Measurements from ENCODE around the gene DSCAM. TPM values are rescaled to one million over a fixed set of nuclear protein-coding genes. Genes with fewer than 3 reads are reported as not detected.

Gene DSCAM
- total RNA-seq, 1 experiment from 2014 or later = 0.03 TPM

DNA sequence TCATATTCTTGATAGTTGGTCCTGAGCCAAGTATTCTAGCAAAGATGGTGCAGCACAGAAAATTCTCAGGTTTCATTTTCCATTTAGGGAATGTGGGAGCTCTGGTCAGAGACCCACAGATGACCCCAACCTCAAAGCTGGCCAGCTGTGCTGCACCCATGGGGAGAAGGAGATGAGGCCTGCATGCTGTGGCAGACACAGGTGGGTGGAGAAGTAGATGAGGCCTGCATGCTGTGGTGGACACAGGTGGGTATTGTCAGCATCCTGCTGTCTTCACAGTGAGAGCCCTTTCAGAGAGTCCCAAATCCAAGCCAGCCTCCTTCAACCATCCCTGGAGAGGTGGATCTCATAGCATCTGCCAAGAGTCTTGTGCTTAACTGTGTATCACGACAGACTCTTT is 77.7 kb downstream of the DSCAM start:
- DNase-seq (ENCODE audit: low read depth) = no peak

DNA sequence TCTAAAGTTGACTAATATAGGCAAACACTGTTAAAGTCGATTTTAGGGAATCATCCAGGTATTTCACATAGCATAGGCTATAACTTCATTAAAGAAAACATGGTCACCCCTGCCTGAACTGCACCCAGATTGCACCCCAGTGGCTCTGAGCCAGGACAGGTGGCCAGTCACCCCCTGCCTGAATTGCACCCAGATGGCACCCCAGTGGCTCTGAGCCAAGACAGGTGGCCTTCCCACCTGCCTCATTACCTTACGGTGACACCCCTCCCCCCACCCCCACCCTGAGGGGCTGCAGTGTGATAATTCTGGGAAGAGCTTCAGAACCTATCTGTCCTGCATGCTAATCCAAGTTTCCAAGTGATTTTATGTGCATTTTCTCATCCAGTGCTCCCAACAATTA is 78.9 kb downstream of the DSCAM start:
- no peak for DNase-seq (ENCODE audit: low read depth)

DNA sequence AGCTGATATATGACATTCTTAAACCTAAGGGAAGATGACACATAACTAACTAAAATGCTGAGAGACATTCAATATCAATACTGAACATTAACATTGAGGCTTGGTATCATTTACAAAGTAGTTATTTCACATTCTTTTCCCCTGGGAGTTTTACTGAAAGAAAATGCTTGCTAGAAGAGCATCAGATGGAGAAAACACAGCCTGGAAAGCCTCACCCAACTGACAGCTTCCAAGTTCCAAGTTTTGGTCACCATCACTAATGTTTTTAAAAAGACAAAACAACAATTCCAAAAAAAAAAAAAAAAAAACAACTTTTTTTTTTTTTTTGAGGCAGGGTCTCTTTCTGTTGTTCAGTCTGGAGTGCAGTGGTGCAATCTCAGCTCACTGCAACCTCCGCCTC is 80.6 kb downstream of the DSCAM start:
- no peak for DNase-seq (ENCODE audit: low read depth)

DNA sequence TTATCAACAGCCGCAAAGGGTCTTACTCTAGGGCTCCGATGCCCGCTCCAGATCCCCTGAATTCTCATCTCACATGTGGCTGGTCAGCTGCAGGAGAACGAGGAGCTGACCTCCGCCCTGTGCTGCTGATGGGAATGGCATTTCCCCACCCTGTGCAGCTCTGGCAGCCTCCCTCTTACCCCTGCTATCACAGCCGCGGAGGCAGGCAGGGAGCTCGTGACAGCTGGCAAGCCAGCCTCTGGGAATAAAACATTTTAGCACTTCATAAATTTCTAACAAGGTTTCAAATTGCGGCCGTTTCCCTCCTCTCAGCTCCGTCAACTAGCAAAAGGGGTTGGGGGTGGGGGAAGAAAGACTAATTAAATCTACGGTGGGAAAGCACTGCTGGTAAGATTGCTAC is 81.1 kb downstream of the DSCAM start:
- DNase-seq (ENCODE audit: low read depth) = no peak

DNA sequence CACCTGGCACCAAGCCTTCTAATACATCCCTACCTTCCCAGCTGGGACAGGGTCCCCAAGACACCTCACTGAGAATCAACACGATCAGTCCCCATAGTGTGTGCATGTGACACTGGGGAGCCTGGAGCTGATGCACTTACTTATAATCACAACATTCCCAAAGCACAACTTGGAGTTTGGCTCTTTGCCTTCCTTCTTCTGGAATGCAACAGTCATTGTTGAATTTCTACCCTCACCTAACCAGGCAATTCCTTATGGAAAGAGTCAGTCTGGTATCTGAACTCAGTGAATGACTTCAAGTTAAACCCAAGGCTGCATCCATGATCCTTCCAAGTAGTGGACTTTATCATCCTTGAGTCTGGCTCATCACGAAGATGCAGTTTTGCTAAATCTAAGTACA is 86.1 kb downstream of the DSCAM start:
- no peak for DNase-seq (ENCODE audit: low read depth)

DNA sequence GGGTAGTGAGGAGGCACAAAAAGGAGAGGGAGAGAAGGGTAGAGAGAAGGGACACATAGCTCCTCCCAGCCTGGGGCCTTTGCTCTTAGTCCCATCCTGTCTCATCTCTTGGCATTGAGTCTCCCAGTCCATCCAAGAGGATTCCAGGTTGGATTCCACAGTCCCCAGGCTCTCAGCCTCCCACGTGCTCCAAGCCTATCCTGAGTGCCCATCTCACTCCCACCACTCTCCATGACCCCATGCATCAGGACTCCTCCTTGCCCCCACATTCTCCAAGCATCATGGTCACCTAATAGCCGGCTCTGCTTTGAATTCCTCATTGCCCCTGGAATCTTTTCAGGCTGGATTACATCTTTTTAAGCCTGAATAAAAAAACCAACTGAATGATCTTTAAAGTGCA is 87.9 kb downstream of the DSCAM start:
- DNase-seq (ENCODE audit: low read depth) = no peak

DNA sequence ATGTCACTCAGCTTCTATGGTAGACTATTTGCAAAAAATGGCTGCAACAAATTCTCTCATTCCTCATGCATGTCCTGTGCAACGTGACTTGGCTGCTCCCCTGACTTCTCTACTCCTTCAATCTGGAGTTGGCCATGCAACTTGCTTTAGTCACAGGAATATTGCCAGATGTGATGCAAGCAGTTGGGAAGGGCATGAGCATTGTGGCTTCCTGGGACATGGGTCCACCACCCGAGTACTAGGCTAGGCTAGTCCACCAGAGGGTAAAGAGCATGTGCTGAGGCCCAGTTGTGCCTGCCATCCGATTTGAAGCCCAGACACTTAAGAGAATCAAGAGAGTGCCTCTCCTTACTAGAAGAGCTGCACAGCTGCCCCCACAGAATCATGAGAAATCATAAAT is 89.6 kb downstream of the DSCAM start:
- DNase-seq (ENCODE audit: low read depth) = no peak

DNA sequence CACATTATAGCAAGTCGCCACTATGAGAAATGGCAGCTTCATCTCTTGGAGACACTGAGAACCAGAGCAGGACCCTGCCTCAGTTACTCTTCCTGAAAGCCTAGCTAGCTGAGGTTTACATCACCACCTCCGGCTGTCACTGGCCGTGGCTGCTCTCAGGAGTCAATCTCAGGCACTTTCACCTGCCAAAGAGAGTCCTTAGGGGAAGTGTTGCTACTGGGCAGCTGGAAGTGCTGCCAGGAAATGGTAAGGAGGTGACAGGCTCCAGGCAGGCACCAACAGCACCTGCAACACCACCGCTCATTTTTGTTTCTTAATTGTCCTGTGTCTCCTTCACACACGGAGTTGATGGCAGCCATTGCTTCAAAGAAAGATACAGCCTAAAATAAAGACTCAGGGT is 92.5 kb downstream of the DSCAM start:
- no peak for DNase-seq (ENCODE audit: low read depth)

DNA sequence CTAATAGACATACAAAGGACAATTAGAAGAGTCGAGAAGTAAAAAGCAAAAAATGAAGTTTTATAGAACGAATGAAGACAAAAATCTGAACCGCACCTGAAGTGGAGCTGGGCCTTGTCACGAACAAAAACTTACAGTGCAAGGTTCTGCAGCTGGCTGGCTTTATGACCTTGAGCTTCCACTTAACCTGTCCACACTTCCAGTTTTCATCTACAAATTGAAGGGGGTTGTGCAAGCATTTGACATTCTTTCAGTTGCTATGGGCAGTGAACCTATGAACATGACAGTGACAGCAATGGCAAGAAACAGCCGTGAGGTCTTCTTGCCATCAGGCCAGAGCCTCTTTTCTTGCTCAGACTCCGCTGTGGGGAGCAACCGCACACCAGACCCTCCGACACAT is 93.2 kb downstream of the DSCAM start:
- no peak for DNase-seq (ENCODE audit: low read depth)

DNA sequence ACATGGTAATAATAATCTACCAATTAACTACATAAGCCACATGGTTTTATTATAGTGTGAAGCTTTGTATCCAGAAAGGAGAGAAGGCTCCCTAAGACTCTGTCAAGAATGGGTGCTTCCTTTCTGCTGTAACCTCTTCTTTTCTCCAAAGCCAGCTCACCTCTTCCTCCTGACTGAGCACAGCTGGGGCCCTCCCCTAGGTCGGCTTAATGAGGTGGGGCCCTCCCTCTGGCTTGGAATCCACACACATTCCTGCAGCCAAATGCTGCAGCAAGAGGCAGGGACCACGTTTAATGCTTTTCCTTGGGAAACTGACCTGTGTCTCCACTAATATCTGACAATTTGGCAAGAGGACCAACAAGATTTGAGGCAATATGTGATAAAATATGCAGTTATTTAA is 94.8 kb downstream of the DSCAM start:
- DNase-seq (ENCODE audit: low read depth) = no peak

DNA sequence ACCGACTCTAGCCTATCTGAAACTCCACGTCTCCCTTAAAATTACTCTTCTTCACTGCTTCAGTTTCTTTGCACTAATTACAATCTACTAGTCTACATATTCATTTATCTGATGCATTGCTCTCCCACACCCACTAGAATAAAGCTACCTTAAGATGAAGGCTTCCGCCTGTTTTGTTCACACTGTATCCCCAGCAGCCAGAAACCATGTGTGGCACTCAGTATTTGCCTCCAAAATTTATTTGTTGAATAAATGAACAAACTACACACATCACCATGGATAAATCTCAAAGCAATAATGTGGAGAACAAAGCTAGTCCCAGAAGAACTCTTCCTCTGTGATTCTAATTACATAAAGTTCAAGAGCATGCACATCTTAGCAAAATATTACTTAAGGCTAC is 95.7 kb downstream of the DSCAM start:
- no peak for DNase-seq (ENCODE audit: low read depth)

DNA sequence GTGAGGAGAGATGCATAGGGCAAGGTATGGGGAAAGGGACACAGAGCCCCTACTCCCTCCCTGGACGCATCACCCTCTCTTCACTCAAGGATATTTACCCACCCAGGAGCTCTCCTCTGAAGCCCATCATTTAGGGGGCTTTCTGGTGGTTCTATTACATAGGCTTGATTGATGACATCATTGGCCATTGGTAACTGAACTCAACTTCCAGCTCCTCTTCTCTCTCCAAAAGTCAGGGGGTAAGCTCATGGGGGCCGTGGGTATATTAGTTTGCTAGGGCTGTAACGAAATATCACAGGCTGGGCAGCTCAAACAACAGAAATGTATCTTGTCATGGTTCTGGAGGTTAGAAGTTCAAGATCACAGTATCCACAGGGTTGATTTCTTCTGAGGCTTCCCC is 110.8 kb downstream of the DSCAM start:
- DNase-seq (ENCODE audit: low read depth) = no peak

DNA sequence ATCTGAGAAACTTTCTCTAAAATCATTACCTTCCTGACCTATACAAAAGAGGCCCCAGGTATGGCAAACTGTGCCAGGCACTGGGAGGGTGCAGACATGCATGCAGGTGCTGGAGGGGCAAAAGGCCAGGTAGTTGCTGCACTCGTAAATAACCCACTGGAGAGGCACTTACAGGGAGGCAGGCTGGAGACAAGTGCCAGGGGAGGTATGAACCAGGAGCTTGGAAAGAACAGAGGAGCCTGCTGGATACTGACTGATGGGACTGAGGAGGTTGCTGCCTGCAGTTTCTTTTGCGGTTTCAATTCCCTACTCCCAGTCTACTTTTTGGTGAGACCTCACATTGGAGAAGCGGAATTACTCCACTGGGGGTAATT is 113.9 kb downstream of the DSCAM start:
- DNase-seq (ENCODE audit: low read depth) = no peak

DNA sequence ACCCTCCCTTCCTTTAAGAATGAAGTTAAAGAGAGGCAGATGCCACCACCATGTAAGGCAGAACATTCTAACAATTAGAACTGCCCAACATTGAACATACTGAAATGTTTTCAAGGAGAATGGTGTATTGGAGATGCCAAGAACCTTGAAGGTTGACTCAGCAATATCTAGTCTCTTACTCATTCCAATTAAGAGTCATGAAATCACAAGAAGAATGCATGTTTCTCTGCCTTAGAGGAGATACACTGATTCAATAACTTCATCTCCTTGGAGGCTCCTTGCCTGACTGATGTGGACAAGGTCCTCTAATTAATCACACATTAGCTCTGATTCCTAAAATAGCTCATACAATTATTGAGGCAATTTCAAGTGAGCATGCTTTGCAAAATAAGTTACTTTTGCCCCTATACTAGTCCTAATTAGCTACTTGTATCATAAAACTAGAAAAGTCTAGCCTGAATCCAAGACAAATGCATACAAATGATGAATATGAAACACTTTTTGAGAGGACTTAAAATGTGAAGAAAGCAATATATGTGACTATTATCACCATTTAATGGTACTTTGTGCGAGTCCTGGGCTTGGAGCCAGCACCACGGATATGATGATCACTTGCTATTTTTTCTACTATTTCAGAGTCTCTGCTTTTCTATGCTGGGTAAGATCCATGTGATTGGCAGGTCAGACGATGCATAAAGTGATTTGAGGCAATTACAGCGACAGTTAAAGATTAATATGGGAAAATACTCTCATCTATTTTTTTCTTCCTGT is 114.5 kb downstream of the DSCAM start:
- no peak for DNase-seq (ENCODE audit: low read depth)

DNA sequence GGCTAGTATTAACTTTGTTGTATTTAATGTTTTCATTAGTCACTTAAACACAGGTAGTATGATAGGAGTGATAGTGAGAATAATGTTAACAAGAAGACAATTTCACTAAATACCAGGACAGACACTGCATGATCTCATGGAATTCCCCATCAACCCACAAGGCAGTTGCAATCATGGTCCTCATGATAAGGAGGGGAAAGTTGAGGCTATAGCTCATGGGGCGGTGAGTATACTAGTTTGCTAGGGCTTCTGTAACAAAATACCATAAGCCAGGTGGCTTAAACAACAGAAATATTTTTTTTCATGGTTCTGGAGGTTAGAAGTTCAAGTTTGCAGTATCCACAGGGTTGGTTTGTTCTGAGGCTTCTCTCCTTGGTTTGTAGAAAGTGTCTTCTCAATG is 115.8 kb downstream of the DSCAM start:
- no peak for DNase-seq (ENCODE audit: low read depth)

DNA sequence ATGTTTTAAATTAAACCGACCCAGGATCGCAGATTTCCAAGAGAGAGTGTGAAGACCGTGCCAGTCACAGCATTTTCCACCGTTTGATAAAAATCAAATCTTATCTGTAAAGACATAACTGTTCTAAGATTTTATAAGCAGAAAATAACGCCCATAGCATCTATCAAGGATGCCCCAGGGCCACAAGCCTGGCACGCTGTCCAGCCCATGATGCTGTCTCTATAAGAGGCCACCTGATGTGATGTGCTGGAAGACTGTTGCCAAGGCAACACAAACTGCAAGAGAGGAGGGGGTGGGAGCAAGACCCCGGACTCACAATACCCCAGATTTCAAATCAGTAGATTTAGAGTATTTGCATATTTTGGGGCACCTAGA is 116.5 kb downstream of the DSCAM start:
- no peak for DNase-seq (ENCODE audit: low read depth)

DNA sequence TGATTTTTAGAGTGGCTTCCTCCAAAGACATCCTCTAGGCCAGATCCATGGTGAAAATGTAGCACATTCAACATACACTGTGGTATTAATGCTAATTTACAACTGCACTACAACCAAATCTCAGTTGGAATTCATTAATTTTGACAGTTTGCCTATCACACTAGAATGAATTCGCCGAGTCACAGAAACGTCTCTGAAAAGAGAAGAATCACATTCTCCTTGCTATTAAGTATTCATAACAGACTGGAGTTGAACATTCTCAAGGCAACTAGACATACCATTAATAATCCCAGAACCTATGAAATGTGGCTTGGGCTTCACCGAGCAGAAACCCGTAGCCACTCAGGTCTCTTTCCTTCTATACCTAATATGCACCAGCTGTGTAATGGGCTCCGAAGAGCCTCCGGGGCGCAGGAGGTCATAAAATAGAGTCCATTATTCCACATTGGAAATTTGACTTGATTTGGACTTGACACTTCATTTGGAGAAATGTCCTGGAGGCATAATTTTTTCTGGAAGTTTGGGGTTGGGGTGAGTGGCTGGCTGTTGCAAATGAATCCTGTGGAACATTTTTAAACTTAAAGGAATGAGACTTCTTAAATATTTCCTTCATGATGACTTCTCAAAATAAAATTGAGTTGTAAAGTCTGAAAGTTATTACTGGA is 117.1 kb downstream of the DSCAM start:
- DNase-seq (ENCODE audit: low read depth) = no peak

DNA sequence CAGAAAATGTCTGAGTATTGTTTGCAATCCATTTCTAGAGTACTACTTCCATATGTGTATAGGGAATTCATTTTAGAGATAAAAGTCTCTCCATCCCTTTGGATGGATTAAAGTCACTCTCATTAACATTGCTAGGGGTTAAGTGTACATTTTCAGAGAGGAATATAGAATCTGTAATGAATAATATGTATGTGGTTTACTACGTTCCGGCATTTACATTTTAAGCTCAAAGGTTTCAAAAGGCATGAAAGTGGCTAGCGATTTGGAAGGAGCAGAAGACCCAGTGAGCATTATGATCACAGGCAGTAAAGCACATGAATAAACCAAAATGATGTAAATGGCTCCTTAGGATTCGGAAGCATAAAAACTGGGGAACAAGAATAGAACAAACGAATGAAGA is 123.0 kb downstream of the DSCAM start:
- DNase-seq (ENCODE audit: low read depth) = no peak

DNA sequence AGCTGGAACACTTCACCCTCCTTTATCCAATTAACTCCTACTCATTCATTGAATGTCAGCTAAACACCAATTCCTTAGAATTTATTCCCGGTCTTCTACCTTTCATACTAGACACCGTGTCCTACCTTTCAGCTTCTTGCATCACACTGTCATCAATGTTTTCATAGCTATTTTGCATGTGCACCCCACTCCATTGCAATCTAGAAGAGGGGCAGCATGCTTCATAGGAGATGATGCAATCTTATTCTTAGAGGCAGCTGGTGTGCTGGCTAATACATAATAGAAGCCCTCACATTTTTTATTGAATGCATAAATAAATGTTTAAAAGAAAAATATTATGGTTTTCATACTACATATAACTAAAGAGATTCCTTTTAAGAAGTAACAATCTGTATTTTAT is 123.6 kb downstream of the DSCAM start:
- DNase-seq (ENCODE audit: low read depth) = no peak

DNA sequence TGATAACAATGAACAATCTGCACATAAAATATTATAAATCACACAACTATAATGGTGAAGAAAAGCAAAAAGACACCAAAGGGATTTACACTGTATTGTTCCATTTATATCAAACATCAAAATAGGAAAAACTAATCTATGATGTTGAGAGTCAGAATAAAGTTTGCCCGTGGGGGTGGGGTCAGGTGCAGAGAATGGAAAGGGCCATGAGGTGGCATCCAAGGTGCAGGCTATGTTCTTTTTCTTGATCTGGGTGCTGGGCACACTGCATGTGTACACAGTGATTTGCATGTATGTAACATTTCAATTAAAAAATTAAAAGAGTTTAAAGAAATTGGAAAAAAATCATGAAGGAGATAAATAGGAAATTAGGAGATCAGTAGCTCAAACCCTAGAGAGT is 127.3 kb downstream of the DSCAM start:
- DNase-seq (ENCODE audit: low read depth) = no peak

DNA sequence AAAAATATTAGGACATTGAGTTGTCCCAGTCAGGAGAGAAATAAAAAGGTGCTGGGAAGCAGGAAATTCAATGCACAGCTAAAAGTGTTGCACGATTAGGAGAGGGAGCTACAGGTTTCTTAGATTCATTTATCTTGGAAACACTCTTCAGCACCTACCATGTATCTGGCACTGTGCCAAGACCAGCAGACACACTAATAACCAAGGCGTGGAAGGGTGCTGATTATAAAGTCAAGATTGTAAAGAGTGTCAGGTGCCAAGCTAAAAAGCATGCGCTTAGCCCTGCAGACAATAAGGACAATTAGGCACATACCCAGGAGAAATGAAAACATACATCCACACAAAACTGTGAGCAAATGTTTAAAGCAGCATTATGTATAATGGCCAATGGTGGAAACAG is 129.9 kb downstream of the DSCAM start:
- no peak for DNase-seq (ENCODE audit: low read depth)

DNA sequence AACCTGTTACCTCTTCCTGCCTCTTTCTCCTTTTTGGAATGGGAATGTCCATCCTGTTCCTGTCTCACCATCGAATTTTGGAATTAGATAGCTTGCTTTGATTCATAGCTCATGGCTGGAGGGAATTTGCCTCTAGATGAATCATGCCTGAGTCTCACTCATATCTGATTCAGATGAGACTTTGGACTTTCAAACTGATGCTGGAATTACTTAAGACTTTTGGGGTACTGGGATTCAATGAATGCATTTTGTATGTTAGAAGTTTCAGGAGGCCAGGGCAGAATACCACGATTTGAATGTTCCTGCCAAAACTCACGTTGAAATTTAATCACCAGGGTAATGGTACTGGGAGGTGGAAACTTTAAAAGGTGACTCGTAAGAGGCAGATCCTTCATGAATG is 132.4 kb downstream of the DSCAM start:
- DNase-seq (ENCODE audit: low read depth) = no peak

DNA sequence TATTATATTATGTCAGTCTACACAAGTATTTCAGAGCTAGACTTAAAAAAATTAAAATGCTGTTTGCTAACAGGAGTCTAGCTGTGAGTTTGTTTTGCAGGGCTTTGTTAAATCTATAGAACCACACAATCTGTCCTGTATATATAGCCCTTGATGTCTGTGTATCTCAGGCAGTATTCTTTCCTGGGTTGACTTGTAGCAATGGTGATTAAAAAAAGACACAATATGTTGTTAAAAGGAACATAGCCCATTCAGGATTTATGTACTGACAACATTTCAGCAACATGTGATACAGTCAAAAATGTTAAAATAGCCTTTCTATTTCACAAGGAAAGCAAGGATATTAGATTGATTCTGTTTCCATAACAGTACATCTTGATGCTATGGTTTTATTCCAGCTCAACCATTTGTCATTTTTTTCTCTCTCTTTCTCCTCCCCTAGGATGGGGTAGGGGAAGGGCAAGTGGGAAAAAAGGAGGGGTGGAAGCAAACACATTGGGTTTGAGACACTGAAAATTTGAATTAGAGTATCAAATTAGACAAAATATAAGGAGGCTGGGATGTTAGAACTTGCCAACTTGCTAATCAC is 139.2 kb downstream of the DSCAM start:
- no peak for DNase-seq (ENCODE audit: low read depth)

All from HT1080 (cell line).